HG03460 (cell line): ENCODE data around the gene ZBTB22.
"Not testable (repeated sequence)": the region's sequence is repeated elsewhere in the genome, so short reads cannot be mapped to it uniquely, and the experiment has no call there.

Experiments used
- ATAC-seq: cut with Tn5 transposase; IDR thresholded peaks from one replicate; pipeline ENCODE4 v1.9.1; 2021; ENCODE audit not compliant: unreplicated experiment

ZBTB22 gene

DNA sequence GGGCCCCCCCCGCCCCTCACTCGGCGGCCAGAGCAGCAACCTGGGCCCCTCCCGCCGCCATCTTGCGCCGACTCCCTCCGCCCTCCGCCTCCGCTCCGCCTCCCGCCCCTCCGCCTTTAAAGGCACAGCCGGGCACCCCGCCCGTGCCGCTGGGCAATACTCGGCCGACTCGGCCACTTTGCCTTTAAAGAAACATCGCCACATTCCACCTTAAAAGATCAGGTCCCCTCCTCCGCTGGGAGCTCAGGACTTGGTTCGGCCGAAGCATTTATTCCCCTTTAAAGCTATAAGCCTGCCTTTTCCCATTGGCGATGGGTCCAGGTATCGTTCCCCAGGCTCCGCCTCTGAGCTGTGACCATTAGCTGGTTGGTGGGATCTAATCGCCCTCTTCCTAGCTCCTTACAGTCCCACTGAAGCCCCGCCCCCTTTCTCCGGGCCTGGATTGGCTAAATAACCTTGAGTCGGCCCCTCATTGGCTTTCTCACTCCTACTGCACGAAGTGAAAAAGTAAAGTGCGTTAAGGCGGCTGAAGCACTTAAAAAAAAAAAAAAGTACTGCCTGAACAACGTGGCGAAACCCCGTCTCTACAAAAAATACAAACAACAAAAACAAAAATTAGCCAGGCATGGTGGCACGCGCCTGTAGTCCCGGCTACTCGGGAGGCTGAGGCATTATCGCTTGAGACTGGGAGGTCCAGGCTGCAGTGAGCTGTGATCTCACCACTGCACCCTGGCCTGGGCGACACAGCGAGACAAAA lies at the start of gene ZBTB22:
Gene ZBTB22 (minus strand): TSS at position 76 of the 757 bp plus-strand sequence. CDS start 828 bp downstream, outside the sequence.
- ATAC-seq = peak; percentile 43

DNA sequence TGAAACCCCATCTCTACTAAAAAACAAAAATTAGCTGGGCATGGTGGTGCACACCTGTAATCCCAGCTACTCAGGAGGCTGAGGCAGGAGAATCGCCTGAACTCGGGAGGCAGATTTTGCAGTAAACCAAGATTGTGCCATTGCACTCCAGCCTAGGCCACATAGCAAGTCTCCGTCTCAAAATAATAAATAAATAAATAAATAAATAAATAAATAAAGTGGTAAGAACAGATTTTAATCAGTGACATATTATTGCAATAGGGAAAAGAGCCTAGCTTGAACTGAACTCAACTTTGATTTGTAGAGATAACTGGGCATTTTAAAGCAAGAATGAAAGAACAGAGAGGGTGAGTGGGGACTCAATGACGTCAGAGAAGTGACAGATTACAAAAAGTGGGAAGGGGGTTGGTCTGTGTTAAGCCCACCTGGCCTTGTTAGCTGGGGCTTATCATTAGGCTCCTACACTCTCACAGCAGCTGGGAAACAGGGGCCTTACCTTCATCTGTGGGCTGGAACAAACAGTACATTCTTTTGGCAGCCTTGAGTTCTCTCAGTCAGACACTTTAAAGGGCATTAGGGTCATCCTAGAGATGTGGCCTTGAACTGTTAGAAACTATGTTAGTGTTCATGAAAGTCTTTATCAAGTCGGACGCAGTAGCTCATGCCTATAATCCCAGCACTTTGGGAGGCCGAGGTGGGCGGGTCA lies 49.6 kb upstream of the ZBTB22 start:
- ATAC-seq = no peak

- ATAC-seq = not testable (repeated sequence)
Observed at GRCh38 chr6:33365206-33365971, 47.8 kb upstream of the ZBTB22 start.

- ATAC-seq = not testable (repeated sequence)
Observed at GRCh38 chr6:33364475-33365205, 47.1 kb upstream of the ZBTB22 start.

DNA sequence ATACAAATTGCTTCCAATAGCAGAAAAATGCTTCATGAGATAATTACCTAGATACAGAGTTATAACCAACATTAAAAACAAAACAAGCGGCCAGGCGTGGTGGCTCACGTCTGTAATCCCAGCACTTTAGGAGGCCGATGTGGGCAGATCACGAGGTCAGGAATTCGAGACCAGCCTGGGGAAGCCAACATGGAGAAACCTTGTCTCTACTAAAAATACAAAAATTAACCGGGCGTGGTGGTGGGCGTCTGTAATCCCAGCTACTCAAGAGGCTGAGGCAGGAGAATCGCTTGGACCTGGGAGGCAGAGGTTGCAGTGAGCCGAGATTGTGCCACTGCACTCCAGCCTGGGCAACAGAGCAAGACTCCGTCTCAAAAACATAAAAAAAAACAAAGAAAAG lies 45.9 kb upstream of the ZBTB22 start:
- ATAC-seq = not testable (repeated sequence)

DNA sequence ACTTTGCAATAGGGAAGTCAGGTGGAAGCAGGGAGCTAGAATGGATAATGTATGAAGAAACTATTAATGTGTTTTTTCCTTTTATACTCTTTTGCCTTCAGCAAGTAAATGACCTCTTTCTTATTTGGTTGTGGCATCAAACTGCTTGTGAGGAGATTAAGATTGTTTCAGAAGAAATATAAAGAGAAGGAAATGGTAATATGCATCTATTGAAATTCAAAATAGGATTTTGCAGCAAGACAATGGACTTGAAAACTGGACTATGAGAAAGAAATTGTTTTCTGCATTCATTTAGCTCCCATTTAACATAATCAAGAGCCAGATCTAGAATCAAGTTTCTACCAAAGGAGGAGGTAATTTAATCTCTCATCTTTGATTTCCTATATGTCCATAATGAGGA lies 41.8 kb upstream of the ZBTB22 start:
- no peak for ATAC-seq

- ATAC-seq = not testable (repeated sequence)
Observed at GRCh38 chr6:33357160-33357871, 39.8 kb upstream of the ZBTB22 start.

GRCh38 chr6:33356295-33356694 lies 38.8 kb upstream of the ZBTB22 start:
- ATAC-seq = no peak

DNA sequence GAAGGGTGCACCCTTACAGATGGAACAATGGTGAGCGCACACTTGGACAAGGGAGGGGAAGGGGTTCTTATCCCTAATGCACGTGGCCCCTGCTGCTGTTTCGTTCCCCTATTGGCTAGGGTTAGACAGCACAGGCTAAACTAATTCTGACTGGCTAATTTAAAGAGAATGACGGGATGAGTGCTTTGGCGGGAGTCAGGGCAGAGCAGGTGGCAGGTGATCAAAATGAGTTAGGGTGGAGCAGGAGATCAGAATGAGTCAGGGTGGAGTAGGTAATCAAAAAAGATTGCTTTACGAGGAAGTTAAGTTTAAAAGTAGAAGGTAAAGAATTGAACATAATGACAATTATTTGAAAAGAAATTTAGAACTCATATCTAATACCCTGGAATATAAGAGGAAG lies 38.3 kb upstream of the ZBTB22 start:
- not testable (repeated sequence) for ATAC-seq

DNA sequence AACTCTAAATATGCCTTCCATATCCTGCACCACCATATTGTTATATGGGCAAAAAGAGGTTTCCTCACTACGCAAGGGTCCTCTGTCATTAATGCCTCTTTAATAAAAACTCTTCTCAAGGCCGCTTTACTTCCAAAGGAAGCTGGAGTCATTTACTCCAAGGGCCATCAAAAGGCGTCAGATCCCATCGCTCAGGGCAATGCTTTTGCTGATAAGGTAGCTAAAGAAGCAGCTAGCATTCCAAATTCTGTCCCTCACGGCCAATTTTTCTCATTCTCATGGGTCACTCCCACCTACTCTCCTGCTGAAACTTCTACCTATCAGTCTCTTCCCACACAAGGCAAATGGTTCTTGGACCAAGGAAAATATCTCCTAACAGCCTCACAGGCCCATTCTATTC lies 30.3 kb upstream of the ZBTB22 start:
- ATAC-seq = no peak

DNA sequence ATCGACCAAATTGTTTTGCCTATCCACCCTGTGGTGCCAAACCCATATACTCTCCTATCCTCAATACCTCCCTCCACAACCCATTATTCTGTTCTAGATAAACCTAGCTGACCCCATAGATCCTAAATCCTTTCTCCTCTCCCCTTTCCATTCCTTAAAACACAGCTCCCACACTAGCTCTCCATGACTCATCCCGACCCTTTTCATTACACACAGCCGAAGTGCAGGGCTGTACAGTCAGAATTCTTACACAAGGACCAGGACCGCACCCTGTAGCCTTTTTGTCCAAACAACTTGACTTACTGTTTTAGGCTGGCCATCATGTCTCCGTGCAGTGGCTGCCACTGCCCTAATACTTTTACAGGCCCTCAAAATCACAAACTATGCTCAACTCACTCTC lies 29.4 kb upstream of the ZBTB22 start:
- ATAC-seq = not testable (repeated sequence)

DNA sequence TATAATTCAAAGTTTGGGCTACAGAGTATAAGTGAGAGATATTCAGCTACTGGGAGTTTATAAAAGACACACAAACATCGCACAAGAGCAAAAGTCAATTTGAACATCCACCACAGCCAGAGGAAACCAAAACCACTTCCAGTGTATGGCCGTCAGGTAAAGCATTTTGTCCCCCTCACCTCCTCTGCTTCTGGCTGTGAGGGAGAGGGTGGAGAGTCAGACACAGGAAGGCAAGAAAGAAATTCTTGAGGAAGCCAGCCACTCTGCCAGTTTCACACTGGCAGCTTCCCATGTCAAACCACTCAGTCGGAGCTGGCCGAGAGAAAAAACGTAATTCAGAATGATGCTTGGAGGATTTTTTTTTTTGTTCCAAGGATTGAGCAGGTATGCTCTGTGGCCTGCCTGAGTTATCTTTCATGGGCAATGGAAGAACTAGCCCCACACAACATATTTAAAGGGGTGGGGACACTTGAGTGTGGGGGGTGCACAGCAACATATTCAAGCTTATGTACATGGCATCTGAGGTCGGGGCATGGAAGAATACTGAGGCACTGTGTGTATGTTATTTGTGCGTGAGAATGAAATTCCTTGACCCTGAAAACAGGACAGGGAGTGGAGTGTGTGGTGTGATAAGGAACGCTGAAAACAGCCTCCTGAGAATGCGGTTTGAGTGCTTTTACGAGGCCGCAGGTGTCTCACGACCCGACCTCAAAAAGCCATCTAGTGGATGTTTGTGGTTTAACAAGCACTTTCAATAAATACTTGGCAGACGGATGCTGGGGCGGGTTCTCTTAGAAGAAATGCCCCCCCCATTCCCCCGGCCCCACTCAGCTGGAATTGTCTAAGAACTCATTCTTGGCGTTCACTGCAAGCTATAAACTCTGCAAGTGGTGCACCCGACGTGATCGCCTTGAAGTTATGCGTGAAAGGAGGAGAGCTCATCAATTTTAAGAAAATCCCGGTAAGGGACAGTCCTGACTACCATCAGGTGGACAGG lies 27.5 kb upstream of the ZBTB22 start:
- ATAC-seq = no peak

GRCh38 chr6:33343953-33344611 lies 26.5 kb upstream of the ZBTB22 start:
- peak; percentile 71 for ATAC-seq

- not testable (repeated sequence) for ATAC-seq
Observed at GRCh38 chr6:33343606-33343952, 26.0 kb upstream of the ZBTB22 start.

DNA sequence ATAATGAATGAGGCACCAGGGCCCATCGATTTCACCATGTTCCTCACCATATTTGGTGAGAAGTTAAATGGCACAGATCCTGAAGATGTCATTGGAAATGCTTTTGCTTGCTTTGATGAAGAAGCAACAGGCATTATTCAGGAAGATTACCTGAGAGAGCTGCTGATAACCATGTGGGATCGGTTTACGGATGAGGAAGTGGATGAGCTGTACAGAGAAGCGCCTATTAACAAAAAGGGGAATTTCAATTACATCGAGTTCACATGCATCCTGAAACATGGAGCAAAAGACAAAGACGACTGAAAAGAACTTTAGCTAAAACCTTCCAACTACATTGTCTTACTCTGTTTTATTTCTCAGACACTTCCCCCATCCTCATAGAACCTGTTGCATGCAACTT lies 21.6 kb upstream of the ZBTB22 start:
- no peak for ATAC-seq

DNA sequence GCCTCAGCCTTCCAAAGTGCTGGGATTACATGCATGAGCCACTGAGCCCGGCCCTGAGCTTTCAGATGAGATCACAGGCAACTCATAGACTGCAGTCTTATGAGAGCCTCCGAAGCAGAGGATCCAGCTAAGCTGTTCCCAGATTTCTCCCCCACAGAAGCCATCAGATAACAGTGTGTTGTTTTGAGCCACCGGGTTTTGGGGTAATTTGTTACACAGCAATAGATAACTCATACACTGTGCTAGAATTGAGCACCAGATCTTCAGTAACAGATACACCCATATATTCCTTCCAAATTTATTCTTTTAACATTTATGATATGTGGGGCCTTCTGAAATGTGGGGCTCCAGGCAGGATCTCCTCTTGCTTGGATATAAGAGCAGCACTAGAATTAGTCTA lies 19.0 kb upstream of the ZBTB22 start:
- ATAC-seq = no peak

DNA sequence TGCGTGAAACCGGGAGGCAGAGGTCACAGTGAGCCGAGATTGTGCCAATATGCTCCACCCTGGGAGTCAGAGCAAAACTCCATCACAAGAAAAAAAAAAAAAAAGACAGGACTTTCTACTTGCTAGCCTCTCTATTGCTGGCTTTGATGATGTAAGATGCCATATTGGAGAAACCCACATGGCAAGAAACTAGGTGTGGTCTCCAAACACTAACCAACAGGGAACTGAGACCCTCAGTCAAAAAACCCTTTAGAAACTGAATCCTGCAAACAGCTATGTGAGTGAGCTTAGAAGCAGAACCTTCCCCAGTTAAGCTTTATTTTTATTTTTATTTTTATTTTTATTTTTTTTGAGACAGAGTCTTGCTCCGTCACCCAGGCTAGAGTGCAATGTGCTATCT lies 18.4 kb upstream of the ZBTB22 start:
- ATAC-seq = no peak

DNA sequence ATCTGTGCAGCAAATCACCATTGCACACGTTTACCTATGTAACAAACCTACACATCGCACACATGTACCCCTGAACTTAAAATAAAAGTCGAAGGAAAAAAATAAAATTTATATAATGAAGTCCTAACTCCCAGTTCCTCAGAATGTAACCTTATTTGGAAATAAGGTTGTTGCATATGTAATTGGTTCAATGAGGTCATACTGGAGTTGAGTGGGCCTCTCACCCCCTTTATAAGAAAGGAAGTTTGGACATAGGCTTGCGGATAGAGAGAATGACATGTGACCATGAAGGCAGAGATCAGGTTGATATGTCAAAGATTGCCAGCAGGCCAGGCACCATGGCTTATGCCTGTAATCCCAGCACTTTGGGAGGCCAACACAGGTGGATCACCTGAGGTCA lies 16.1 kb upstream of the ZBTB22 start:
- ATAC-seq = no peak

- no peak for ATAC-seq
Observed at GRCh38 chr6:33330736-33331135, 13.2 kb upstream of the ZBTB22 start.
